ENCODE measurements around the gene CCNF.

Gene CCNF

DNA sequence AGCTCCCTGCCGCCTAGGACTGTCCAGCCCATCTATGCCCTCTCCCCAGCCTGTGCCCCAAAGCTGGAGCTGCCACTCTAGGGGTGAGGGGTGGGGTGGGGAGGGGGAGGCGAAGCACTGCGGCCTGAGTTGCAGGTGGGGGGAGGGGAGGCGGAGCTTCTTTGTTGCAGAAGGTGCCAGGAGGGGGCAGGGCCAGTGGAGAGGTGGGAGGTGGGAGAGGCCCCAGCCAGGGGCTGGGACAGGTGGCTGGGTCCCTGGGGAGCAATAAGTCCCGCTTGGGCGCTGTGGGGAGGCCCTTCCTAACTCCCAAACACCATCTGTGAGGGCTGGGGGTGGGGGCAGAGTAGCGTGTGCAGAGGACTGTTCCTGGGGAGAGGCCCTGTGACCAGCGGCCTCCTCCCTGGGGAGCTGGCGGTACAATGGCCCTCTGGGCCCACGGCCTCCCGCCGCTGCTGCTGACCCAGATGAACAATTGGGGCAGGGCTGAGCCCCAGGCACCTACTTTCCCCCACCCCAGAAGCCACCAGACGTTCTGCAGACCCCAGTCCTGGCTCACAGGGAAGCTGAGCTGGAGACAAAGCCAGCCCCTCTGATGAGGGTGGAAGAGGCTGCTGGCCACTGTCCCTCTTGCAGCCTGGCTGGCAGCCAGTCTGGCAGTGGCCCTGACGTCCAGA lies 39.6 kb downstream of the CCNF start:
- peak in 16 of 42 donors; percentile 25 to 74 (median 50) for DNase-seq
- intact Hi-C loops (cut with DNase I): no loop called here

- DNase-seq: no peak
- intact Hi-C loops (cut with DNase I): loop anchor here (10.0 kb wide), 1 partner anchor 45 kb away; the partner anchor contains the start of gene CCNF
Measured at GRCh38 chr16:2469399-2470233, 40.4 kb downstream of the CCNF start.

GRCh38 chr16:2470234-2470601 lies 41.0 kb downstream of the CCNF start:
- intact Hi-C loops (cut with DNase I): loop anchor here (10.0 kb wide), 1 partner anchor 45 kb away; the partner anchor contains the start of gene CCNF
- DNase-seq: no peak

DNA sequence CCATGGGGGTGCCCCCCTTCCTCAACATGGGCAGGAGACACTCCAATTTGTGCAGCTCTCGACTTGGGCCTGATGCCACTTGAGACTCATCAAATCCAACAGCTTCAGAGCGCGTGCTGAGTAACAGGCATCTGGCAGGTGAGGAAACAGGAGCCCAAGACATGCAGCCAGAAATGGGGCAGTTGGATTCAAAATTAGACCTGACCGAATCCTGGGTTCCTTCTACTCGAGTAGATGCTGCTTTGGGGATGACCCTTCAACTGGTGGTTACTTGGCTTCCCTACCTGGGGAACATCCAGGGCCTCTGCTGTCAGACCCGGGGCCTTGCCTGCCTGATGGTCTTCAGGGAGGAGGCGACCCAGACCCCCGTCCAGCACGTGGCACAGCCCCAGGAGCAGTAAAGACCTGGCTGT lies 41.4 kb downstream of the CCNF start:
- peak in 1 of 42 donors; percentile 26 for DNase-seq
- intact Hi-C loops (cut with DNase I): loop anchor here (10.0 kb wide), 1 partner anchor 46 kb away; the partner anchor contains the start of gene CCNF

- peak in 10 of 42 donors; percentile 23 to 69 (median 49) for DNase-seq
- intact Hi-C loops (cut with DNase I): loop anchor here (10.0 kb wide), 1 partner anchor 46 kb away; the partner anchor contains the start of gene CCNF
Measured at GRCh38 chr16:2471016-2471652, 41.9 kb downstream of the CCNF start, which contains the start of gene NTN3. Gene NTN3, plus strand, starts transcription at chr16:2471297. Its CDS starts 405 bp downstream, at chr16:2471702.

- peak in 1 of 42 donors; percentile 22 for DNase-seq
- intact Hi-C loops (cut with DNase I): loop anchor here (10.0 kb wide), 1 partner anchor 47 kb away; the partner anchor contains the start of gene CCNF
Measured at GRCh38 chr16:2471653-2472487, 42.6 kb downstream of the CCNF start.

GRCh38 chr16:2472488-2472864 lies 43.2 kb downstream of the CCNF start:
- no peak for DNase-seq
- intact Hi-C loops (cut with DNase I): loop anchor here (10.0 kb wide), 1 partner anchor 48 kb away; the partner anchor contains the start of gene CCNF

DNA sequence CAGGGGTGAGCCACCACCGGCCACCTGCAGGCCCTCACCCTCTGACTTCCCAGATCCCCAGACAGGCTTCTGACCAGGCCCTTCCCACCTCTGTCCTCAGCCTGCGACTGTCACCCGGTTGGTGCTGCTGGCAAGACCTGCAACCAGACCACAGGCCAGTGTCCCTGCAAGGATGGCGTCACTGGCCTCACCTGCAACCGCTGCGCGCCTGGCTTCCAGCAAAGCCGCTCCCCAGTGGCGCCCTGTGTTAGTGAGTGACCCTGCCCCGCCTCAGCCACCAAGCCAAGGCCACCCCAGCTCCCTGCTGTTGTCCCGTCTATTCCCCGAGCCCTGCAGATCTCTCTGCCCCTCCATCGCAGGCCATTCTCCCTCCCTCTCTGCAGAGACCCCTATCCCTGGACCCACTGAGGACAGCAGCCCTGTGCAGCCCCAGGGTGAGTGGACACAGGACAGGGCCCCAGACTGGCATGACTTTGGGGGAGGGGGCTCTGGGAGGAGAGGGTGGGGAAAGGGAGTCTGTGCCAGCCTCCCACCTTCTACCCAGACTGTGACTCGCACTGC lies 43.7 kb downstream of the CCNF start:
- DNase-seq: no peak

DNA sequence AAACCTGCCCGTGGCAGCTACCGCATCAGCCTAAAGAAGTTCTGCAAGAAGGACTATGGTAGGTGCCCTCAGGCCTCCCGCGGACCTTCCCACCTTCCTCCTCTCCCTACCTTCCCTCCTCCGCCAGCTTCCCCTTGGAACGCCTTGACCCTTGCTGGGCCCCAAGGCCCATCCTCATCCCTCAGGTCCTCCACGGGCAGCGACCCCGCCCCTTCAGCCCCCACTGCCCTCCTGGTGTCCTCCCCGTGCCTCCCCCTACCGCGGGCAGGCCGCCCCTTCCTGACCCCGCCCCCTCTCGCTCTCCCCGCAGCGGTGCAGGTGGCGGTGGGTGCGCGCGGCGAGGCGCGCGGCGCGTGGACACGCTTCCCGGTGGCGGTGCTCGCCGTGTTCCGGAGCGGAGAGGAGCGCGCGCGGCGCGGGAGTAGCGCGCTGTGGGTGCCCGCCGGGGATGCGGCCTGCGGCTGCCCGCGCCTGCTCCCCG lies 44.2 kb downstream of the CCNF start:
- DNase-seq: peak in 17 of 42 donors; percentile 36 to 76 (median 58)
- intact Hi-C loops (cut with DNase I): loop anchor here (10.0 kb wide), 1 partner anchor 49 kb away; the partner anchor contains the start of gene CCNF

More for the DNA sequence above, 43.7 kb downstream of the CCNF start:
- intact Hi-C loops (cut with DNase I): loop anchor here (10.0 kb wide), 1 partner anchor 48 kb away; the partner anchor contains the start of gene CCNF

DNA sequence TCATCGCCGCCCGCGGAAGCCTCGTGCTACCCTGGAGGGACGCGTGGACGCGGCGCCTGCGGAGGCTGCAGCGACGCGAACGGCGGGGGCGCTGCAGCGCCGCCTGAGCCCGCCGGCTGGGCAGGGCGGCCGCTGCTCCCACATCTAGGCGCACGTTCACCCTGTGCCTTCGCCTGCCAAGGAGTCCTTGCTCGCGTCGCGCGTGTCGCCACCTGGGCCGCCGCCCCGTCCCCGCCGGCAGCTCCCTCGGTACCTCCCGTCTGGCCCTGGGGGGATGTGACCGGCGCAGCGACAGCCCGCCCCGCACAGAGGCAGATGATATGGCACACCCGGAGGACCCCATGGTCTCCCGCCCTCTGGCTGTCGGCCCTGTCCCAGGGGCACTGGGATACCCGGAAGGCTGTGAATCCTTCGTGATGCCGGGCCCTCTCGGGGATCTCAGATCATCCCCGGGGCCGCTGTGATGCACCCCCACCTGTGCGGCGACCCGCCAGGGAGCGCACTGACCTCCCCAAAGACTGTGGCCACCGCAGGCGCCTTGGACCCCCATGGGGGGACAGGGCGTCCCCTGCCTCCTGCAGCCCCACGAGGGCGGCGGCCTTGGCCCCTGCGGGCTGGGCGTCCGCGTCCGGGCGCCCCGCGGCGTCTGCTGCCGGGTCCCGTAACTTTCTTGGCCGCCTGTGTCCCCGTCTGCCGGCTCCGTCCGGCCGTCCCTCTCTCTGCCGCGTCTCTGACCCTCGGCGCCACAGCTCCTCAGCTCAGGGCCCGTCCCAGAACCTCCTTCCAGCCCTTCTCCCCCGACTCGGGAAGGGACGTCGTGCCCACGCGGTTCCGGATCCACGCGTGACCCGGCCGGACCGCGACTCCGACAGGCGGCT lies 45.0 kb downstream of the CCNF start:
- DNase-seq: peak in 36 of 42 donors; percentile 41 to 80 (median 64)
- intact Hi-C loops (cut with DNase I): loop anchor here (10.0 kb wide), 1 partner anchor 49 kb away; the partner anchor contains the start of gene CCNF

GRCh38 chr16:2474877-2475412 lies 45.7 kb downstream of the CCNF start, which contains the start of gene TBC1D24:
Gene TBC1D24, plus strand, starts transcription at chr16:2475127. Its CDS starts 21,022 bp downstream, at chr16:2496149.
- DNase-seq: peak; percentile 46 to 94 (median 88)
- intact Hi-C loops (cut with DNase I): loop anchor here (10.0 kb wide), 1 partner anchor 50 kb away; the partner anchor contains the start of gene CCNF

DNA sequence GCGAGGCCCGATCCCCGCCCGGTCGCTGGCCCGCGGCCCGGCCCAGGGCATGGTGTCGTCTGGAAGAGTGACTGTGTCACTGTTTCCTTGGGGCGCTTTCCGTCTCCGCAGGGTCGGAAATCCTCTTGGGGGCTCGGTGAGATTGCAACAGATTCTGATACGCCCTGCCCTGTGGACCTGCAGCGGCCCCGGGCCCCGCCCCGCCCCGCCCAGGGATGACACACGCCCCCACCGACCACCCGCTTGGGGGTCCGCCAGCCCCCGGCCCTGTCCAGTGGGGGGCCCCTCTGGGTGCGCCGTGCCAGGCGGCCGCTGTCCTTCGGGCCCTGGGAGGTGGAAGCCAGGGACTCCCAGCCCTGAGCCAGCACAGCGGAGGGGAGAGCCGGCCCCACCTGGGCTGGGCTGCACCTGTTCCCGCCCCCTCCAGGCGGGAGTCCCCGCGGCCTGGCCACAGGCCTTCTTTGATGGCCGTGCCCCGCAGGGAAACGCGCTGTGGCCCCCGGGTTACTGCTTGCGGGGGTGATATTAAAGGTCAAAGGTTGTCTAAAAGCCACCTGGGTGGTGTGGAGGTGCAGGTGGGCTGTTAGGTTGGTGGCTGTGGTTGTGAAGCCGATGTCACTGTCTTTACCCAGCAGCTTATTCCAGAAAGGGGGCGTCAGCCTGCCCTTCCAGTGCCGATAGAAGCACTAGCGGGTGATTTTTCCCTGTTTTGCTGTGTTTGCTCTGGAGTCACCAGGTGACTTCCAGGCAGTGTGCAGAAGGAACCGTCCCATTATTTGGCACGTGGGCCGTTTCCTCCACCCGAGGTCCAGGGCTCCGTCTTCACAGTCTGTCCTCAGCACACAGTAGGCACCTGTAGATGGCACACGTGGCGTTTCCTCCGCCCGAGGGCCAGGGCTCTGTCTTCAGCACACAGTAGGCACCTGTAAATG lies 46.4 kb downstream of the CCNF start:
- intact Hi-C loops (cut with DNase I): loop anchor here (10.0 kb wide), 1 partner anchor 51 kb away; the partner anchor contains the start of gene CCNF
- DNase-seq: peak in 1 of 42 donors; percentile 46

DNA sequence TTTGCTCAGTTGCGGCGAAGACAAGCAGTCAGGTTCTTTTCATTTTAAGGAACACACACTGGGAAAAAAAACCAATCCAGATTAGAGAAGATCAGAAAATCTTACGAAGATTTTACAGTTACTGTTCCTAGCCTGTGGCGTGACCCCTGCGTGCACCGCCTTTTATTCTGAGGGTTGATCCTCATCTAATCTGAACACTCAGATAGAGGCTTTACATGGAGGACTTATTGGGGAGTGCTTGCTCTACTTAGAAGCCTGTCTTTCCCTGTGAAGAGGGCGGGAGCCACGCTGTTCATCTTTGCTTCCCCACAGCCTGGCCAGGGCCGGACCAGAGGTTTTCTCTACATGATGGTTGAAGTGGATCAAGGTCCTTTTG lies 47.1 kb downstream of the CCNF start:
- DNase-seq: no peak
- intact Hi-C loops (cut with DNase I): loop anchor here (10.0 kb wide), 1 partner anchor 52 kb away; the partner anchor contains the start of gene CCNF

DNA sequence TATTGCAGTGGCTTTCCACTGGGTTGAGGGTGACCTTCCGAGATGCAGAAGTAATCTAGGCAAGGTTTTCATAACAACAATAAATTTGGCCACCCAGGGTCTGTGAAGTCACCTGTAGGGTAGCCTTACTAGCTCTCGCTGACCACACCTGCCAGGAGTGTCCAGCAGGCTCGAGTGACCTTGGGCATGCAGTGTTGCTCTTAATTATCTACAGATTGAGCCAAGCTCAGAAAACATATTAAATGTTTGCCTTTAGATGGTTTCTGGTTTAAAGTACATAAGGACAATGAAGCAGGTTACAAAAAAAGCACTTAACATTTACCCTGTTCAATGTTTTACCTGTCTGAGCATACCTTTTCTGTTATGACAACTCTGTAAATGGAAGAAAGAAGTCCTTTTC lies 47.5 kb downstream of the CCNF start:
- intact Hi-C loops (cut with DNase I): loop anchor here (10.0 kb wide), 1 partner anchor 52 kb away; the partner anchor contains the start of gene CCNF
- DNase-seq: no peak

GRCh38 chr16:2477327-2477726 lies 48.1 kb downstream of the CCNF start:
- no peak for DNase-seq
- intact Hi-C loops (cut with DNase I): loop anchor here (10.0 kb wide), 1 partner anchor 53 kb away; the partner anchor contains the start of gene CCNF
